DOHH2 (cell line): ENCODE data around the gene PCDHGB3.

Source experiments
- CTCF ChIP-seq: fragments of 200-600 bp; sonication (generic); IDR thresholded peaks from one replicate; pipeline ENCODE4 v1.5.1; 2014; ENCODE audit warnings: antibody characterized with exemption, mild to moderate bottlenecking, low read depth, low read length; ENCODE audit not compliant: poor library complexity, severe bottlenecking
- EZH2phosphoT487 ChIP-seq: fragments of 200-600 bp; sonication (generic); IDR thresholded peaks from 2 replicates; pipeline ENCODE4 v1.6.1; 2017; ENCODE audit warnings: borderline replicate concordance, mild to moderate bottlenecking, antibody characterized with exemption, low read length, moderate library complexity, mixed read lengths

- no peak for TF ChIP-seq CTCF
- no peak for TF ChIP-seq EZH2phosphoT487
These were observed 26.0 kb upstream of the PCDHGB3 start for GRCh38 chr5:141343953-141344463.
